ENCODE measurements around the gene TBR1.

TBR1 gene

DNA sequence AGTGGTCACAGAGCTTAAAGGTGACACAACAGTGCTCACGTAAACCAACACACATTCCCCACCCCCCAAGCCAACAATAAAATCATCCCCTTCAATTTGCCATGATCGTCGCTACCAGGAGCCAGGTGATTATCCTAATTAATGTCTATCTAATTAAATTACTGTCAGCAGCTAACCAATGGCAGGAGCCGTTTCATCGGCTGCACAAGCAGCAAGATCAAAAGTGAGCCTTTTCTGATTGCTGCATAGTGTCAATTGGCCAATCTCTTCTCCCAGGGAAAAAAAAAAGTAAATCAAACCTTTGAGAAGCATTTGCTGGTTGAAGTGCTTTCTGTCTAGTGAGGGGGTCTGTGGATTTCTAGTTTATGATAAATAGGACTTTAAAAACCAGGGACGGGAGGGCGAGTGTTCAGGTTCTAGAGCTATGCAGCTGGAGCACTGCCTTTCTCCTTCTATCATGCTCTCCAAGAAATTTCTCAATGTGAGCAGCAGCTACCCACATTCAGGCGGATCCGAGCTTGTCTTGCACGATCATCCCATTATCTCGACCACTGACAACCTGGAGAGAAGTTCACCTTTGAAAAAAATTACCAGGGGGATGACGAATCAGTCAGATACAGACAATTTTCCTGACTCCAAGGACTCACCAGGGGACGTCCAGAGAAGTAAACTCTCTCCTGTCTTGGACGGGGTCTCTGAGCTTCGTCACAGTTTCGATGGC is at the start of gene TBR1:
Gene TBR1 (plus strand): TSS at position 311 of the 721 bp plus-strand sequence. CDS start 114 bp downstream, at position 425.
- Histone ChIP-seq H3K36me3 (ENCODE audit: control insufficient read depth in 1 of 2, insufficient read depth in 2 of 2, low read length in 2 of 2) (no peaks in the 10 kb centered on the region), H3K27me3 (ENCODE audit: low read depth, low read length) (peaks cover 73% of the 10 kb centered on the region), H3K4me1 (ENCODE audit: control insufficient read depth in 1 of 2, insufficient read depth in 2 of 2, low read length in 2 of 2) (peaks cover 0 to 41% of the 10 kb centered on the region in 2 donors), H3K9me3 (ENCODE audit: control insufficient read depth in 1 of 2, low read length in 2 of 2) (no peaks in the 10 kb centered on the region), H3K4me3 (ENCODE audit: low read depth in 1 of 2, low read length in 2 of 2) (peak within 1 kb of the TSS; percentile 32 to 70), H3K27ac (ENCODE audit: low read length) (no peak within 1 kb of the TSS)

DNA sequence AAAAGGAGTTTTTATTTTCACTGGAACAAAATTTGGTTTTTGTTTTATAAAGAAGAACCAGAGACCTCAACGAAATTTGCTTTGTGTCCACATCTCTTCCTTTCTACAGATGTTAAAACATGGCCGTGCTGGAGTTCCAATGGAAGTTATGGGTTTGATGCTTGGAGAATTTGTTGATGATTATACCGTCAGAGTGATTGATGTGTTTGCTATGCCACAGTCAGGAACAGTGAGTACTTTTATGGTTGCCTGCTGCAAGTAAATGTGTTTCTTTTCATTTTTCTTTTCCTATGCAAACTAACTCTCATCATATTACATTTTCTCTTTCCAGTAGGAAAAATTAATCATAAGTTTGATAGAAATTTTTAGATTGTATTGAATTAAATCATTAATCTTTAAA is 48.4 kb upstream of the TBR1 start:
- Histone ChIP-seq H3K36me3 (ENCODE audit: control insufficient read depth in 1 of 2, insufficient read depth in 2 of 2, low read length in 2 of 2) (peaks cover 15 to 23% of the 10 kb centered on the region in 2 donors), H3K9me3 (ENCODE audit: control insufficient read depth in 1 of 2, low read length in 2 of 2) (peaks cover 4 to 7% of the 10 kb centered on the region in 2 donors), H3K27me3 (ENCODE audit: low read depth, low read length) (no peaks in the 10 kb centered on the region), H3K4me3 (ENCODE audit: low read depth in 1 of 2, low read length in 2 of 2) (no peak overlapping the region), H3K4me1 (ENCODE audit: control insufficient read depth in 1 of 2, insufficient read depth in 2 of 2, low read length in 2 of 2) (no peaks in the 10 kb centered on the region), H3K27ac (ENCODE audit: low read length) (no peak overlapping the region)

DNA sequence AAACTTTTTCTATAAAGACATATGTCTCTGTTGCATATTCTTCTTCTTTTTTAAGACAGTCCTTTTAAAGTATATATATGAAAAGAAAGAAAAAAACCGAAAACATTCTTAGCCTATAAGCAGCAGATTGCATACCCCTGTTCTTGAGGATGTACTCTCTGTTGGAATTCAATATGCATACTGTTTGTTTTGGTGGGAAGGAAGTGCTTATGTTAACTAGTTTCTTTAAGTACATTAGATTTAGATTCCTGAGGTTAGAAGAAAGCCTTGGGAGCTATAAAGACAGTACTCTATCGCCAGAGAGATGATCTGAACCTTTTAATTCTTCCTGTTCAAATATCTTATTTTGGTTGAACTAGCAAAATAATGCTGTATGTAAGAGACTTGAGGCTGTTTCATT is 46.8 kb upstream of the TBR1 start:
- H3K4me3 ChIP-seq (ENCODE audit: low read depth in 1 of 2, low read length in 2 of 2), result no peak overlapping the region
- H3K4me1 ChIP-seq (ENCODE audit: control insufficient read depth in 1 of 2, insufficient read depth in 2 of 2, low read length in 2 of 2), result no peaks in the 10 kb centered on the region
- no peaks in the 10 kb centered on the region for H3K27me3 ChIP-seq (ENCODE audit: low read depth, low read length)
- H3K27ac ChIP-seq (ENCODE audit: low read length), result no peak overlapping the region
- H3K9me3 ChIP-seq (ENCODE audit: control insufficient read depth in 1 of 2, low read length in 2 of 2), result no peaks in the 10 kb centered on the region
- H3K36me3 ChIP-seq (ENCODE audit: control insufficient read depth in 1 of 2, insufficient read depth in 2 of 2, low read length in 2 of 2), result peaks cover 15 to 23% of the 10 kb centered on the region in 2 donors

- no peaks in the 10 kb centered on the region for H3K4me1 ChIP-seq (ENCODE audit: control insufficient read depth in 1 of 2, insufficient read depth in 2 of 2, low read length in 2 of 2)
- H3K36me3 ChIP-seq (ENCODE audit: control insufficient read depth in 1 of 2, insufficient read depth in 2 of 2, low read length in 2 of 2), result peaks cover 15 to 23% of the 10 kb centered on the region in 2 donors
- no peaks in the 10 kb centered on the region for H3K27me3 ChIP-seq (ENCODE audit: low read depth, low read length)
- no peak overlapping the region for H3K4me3 ChIP-seq (ENCODE audit: low read depth in 1 of 2, low read length in 2 of 2)
- no peaks in the 10 kb centered on the region for H3K9me3 ChIP-seq (ENCODE audit: control insufficient read depth in 1 of 2, low read length in 2 of 2)
- no peak overlapping the region for H3K27ac ChIP-seq (ENCODE audit: low read length)
These were observed 45.1 kb upstream of the TBR1 start for GRCh38 chr2:161370981-161371380.

GRCh38 chr2:161371869-161372268 is 44.2 kb upstream of the TBR1 start:
- peaks cover 15 to 23% of the 10 kb centered on the region in 2 donors for H3K36me3 ChIP-seq (ENCODE audit: control insufficient read depth in 1 of 2, insufficient read depth in 2 of 2, low read length in 2 of 2)
- H3K4me1 ChIP-seq (ENCODE audit: control insufficient read depth in 1 of 2, insufficient read depth in 2 of 2, low read length in 2 of 2), result no peaks in the 10 kb centered on the region
- H3K9me3 ChIP-seq (ENCODE audit: control insufficient read depth in 1 of 2, low read length in 2 of 2), result no peaks in the 10 kb centered on the region

GRCh38 chr2:161373942-161374341 is 42.2 kb upstream of the TBR1 start:
- Histone ChIP-seq H3K36me3 (ENCODE audit: control insufficient read depth in 1 of 2, insufficient read depth in 2 of 2, low read length in 2 of 2) (peaks cover 6 to 23% of the 10 kb centered on the region in 2 donors), H3K27ac (ENCODE audit: low read length) (no peak overlapping the region), H3K9me3 (ENCODE audit: control insufficient read depth in 1 of 2, low read length in 2 of 2) (no peaks in the 10 kb centered on the region), H3K27me3 (ENCODE audit: low read depth, low read length) (no peaks in the 10 kb centered on the region), H3K4me3 (ENCODE audit: low read depth in 1 of 2, low read length in 2 of 2) (no peak overlapping the region), H3K4me1 (ENCODE audit: control insufficient read depth in 1 of 2, insufficient read depth in 2 of 2, low read length in 2 of 2) (no peaks in the 10 kb centered on the region)

More at GRCh38 chr2:161371869-161372268, 44.2 kb upstream of the TBR1 start:
- H3K27ac ChIP-seq (ENCODE audit: low read length), result no peak overlapping the region
- H3K4me3 ChIP-seq (ENCODE audit: low read depth in 1 of 2, low read length in 2 of 2), result no peak overlapping the region
- no peaks in the 10 kb centered on the region for H3K27me3 ChIP-seq (ENCODE audit: low read depth, low read length)

DNA sequence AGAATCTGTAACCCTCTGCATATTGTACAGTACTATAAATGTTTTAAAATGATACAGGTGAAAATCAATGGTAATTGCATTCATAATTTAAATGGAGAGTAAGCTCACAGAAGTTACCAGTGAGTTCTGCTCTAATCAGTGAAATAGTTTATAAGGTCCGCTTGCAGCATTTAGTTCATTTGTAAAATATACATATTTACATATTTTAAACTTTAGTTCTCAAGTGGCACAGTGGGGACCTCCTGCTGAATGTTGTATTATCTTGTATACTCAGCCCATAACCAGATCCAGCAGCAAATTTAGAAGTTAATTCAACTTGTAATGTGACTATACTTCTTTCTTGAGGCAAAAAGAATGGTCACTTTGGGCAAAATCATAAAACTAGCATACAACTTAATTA is 41.7 kb upstream of the TBR1 start:
- Histone ChIP-seq H3K9me3 (ENCODE audit: control insufficient read depth in 1 of 2, low read length in 2 of 2) (no peaks in the 10 kb centered on the region), H3K36me3 (ENCODE audit: control insufficient read depth in 1 of 2, insufficient read depth in 2 of 2, low read length in 2 of 2) (peaks cover 6 to 23% of the 10 kb centered on the region in 2 donors), H3K4me3 (ENCODE audit: low read depth in 1 of 2, low read length in 2 of 2) (no peak overlapping the region), H3K27ac (ENCODE audit: low read length) (no peak overlapping the region), H3K27me3 (ENCODE audit: low read depth, low read length) (no peaks in the 10 kb centered on the region), H3K4me1 (ENCODE audit: control insufficient read depth in 1 of 2, insufficient read depth in 2 of 2, low read length in 2 of 2) (no peaks in the 10 kb centered on the region)

DNA sequence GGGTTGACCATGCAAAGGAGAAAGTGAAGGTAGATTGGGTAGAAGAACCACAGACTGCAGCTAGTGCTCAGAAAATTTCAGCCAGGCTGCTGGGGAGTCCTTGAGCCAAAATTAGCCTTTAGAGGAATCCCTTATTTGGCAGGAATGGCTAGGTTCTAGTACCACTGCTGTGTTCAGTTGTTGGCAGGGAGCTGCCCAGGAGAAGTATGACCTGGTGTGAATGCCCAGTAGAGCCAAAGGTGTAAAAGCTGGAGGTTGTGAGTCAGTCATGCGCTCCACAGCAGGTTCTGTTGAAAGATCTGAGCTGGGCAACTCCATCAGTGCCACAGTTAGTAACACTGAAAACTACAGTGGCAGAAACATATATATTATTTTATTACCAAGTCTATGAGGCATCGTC is 36.4 kb upstream of the TBR1 start:
- no peaks in the 10 kb centered on the region for H3K9me3 ChIP-seq (ENCODE audit: control insufficient read depth in 1 of 2, low read length in 2 of 2)
- no peaks in the 10 kb centered on the region for H3K4me1 ChIP-seq (ENCODE audit: control insufficient read depth in 1 of 2, insufficient read depth in 2 of 2, low read length in 2 of 2)
- no peak overlapping the region for H3K27ac ChIP-seq (ENCODE audit: low read length)
- no peaks in the 10 kb centered on the region for H3K27me3 ChIP-seq (ENCODE audit: low read depth, low read length)
- H3K36me3 ChIP-seq (ENCODE audit: control insufficient read depth in 1 of 2, insufficient read depth in 2 of 2, low read length in 2 of 2), result no peaks in the 10 kb centered on the region
- no peak overlapping the region for H3K4me3 ChIP-seq (ENCODE audit: low read depth in 1 of 2, low read length in 2 of 2)

GRCh38 chr2:161381546-161381945 is 34.6 kb upstream of the TBR1 start:
- Histone ChIP-seq H3K4me1 (ENCODE audit: control insufficient read depth in 1 of 2, insufficient read depth in 2 of 2, low read length in 2 of 2) (no peaks in the 10 kb centered on the region), H3K27me3 (ENCODE audit: low read depth, low read length) (no peaks in the 10 kb centered on the region), H3K27ac (ENCODE audit: low read length) (no peak overlapping the region), H3K4me3 (ENCODE audit: low read depth in 1 of 2, low read length in 2 of 2) (no peak overlapping the region), H3K36me3 (ENCODE audit: control insufficient read depth in 1 of 2, insufficient read depth in 2 of 2, low read length in 2 of 2) (peaks cover 0 to 3% of the 10 kb centered on the region in 2 donors), H3K9me3 (ENCODE audit: control insufficient read depth in 1 of 2, low read length in 2 of 2) (no peaks in the 10 kb centered on the region)

GRCh38 chr2:161382747-161383146 is 33.4 kb upstream of the TBR1 start:
- H3K27me3 ChIP-seq (ENCODE audit: low read depth, low read length), result no peaks in the 10 kb centered on the region
- no peak overlapping the region for H3K4me3 ChIP-seq (ENCODE audit: low read depth in 1 of 2, low read length in 2 of 2)
- no peak overlapping the region for H3K27ac ChIP-seq (ENCODE audit: low read length)
- H3K4me1 ChIP-seq (ENCODE audit: control insufficient read depth in 1 of 2, insufficient read depth in 2 of 2, low read length in 2 of 2), result no peaks in the 10 kb centered on the region
- H3K9me3 ChIP-seq (ENCODE audit: control insufficient read depth in 1 of 2, low read length in 2 of 2), result no peaks in the 10 kb centered on the region
- peaks cover 0 to 8% of the 10 kb centered on the region in 2 donors for H3K36me3 ChIP-seq (ENCODE audit: control insufficient read depth in 1 of 2, insufficient read depth in 2 of 2, low read length in 2 of 2)

- Histone ChIP-seq H3K36me3 (ENCODE audit: control insufficient read depth in 1 of 2, insufficient read depth in 2 of 2, low read length in 2 of 2) (peaks cover 0 to 8% of the 10 kb centered on the region in 2 donors), H3K9me3 (ENCODE audit: control insufficient read depth in 1 of 2, low read length in 2 of 2) (no peaks in the 10 kb centered on the region), H3K27me3 (ENCODE audit: low read depth, low read length) (no peaks in the 10 kb centered on the region), H3K4me1 (ENCODE audit: control insufficient read depth in 1 of 2, insufficient read depth in 2 of 2, low read length in 2 of 2) (no peaks in the 10 kb centered on the region), H3K27ac (ENCODE audit: low read length) (no peak overlapping the region), H3K4me3 (ENCODE audit: low read depth in 1 of 2, low read length in 2 of 2) (no peak overlapping the region)
These were observed 31.2 kb upstream of the TBR1 start for GRCh38 chr2:161384864-161385263.
